Measurements from ENCODE around the gene MEGF6.

The MEGF6 gene

DNA sequence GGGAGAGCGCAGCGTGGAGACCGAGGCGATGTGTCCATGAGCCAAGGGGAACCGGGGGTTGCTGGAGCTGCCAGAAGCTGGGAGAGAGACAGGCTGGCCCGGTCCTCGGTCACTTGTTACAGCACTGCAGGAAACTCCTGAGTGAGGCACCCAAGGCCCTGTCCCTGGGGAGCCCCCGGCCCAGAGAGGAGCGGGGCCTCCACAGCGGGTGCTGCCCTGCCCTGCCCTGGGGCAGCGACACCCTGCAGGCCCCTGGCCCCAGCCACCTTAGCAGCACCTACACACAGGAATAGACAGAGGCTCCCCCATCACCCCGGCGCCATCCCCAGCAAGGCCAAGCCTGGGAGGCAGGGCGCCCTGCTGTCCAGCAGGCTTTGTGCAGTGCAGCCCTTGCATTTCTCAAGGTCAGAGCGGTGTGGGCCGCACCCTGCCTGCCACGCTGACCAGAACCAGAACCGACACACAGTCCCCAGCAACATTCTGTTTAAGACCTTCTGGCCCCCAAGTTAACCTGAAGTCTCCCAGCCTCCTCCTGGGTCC lies 6.6 kb upstream of the MEGF6 start:
- no peak overlapping the region for H3K27ac ChIP-seq
- H3K4me3 ChIP-seq = no peak overlapping the region

- H3K4me3 ChIP-seq = no peak overlapping the region
Measured at GRCh38 chr1:3616861-3617260, 5.6 kb upstream of the MEGF6 start.

GRCh38 chr1:3614755-3615742 lies 3.7 kb upstream of the MEGF6 start:
- Histone ChIP-seq H3K4me3 (no peak overlapping the region), H3K27ac (no peak overlapping the region)

More at GRCh38 chr1:3616861-3617260, 5.6 kb upstream of the MEGF6 start:
- no peak overlapping the region for H3K27ac ChIP-seq

DNA sequence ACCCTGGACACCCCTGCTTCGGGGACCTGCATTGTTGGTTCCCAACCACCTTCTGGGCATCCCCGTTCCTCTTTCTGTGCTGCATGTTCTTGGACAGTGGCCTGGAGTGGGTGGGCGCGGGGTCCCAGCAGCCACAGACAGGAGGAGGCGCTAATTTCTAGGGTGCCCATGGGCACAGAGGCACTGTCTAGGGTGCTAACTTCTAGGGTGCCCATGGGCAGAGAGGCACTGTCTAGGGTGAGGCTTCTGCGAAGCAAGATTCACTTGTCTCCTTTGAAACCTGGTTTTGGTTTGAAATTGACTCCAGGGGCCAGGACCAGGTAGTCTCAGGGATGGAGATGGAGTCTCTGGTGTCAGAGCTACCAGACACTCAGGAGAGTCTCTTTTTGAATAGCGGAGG lies 815 bp upstream of the MEGF6 start:
- Histone ChIP-seq H3K4me3 (no peak overlapping the region), H3K27ac (no peak overlapping the region)

DNA sequence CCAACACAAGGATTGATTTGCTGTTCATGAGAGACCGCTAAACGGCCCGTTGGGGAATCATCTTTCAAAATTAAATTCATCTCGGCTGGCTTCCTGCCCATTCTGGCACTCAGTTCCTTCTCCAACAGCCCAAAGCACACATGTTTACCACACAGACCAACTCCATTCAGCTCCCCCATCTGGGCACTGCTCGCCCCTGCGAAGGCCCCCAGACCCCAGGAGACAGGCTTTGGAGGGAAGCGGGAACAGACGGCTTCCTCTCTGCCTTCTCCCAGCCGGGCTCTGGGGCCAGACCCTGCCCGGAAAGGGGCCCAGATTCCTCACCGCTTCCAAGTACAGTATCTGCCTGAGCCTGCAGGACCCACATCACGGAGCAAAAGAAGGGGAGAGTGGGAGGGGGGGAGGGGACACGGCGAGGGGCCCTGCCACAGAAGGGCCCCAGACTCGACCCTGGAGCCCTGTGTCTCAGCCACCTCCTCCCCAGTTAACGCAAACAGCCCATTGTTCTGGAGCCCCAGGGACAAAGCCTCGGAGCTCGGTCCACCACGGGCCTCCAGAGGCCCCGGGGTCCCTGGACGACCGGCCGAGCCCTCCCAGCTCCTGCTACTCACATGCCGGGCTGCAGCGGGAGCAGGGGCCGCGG lies 660 bp downstream of the MEGF6 start:
- H3K27ac ChIP-seq = peak overlapping the region in 1 of 21 experiments; percentile 46
- H3K4me3 ChIP-seq = peak overlapping the region in 6 of 7 experiments; percentile 17 to 49 (median 34)

DNA sequence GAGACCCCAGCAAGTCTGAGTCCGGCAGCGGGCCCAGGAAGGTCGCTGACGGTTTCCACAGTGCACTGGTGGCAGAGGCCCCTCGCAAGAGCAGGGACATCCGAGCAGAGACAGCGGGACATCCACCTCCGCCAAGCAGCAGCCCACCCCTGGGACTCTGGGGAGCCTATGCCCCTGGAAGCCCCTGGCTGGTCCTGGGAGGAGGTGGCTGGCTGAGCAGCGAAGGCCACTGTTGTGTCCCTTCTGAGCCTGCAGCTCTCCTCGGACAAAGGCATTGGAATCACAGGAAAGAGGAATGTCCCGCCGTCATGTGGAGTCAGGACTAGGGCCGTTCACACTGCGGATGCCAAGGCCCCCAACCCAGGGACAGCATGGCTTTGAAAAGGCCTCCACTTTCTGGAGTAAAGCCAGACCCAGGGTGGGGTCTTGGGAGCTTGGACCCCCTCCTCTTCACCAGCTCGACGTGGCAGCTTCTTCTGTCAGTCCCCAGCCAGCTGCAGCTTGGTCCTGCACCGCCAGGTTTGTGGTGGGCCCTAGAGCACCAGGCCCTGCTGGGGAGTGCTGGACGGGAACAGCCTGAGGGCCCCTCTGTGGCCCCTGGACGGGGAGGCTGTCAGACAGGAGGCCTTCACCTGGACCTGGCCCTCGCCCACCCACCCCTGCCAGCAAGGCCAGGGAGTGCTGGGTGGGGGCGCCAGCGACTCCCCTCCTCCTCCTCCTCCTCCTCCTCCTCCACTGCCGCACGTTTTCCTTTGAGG lies 1.4 kb downstream of the MEGF6 start:
- Histone ChIP-seq H3K27ac (peak overlapping the region in 1 of 21 experiments; percentile 46), H3K4me3 (peak overlapping the region in 3 of 7 experiments; percentile 23 to 49 (median 43))

DNA sequence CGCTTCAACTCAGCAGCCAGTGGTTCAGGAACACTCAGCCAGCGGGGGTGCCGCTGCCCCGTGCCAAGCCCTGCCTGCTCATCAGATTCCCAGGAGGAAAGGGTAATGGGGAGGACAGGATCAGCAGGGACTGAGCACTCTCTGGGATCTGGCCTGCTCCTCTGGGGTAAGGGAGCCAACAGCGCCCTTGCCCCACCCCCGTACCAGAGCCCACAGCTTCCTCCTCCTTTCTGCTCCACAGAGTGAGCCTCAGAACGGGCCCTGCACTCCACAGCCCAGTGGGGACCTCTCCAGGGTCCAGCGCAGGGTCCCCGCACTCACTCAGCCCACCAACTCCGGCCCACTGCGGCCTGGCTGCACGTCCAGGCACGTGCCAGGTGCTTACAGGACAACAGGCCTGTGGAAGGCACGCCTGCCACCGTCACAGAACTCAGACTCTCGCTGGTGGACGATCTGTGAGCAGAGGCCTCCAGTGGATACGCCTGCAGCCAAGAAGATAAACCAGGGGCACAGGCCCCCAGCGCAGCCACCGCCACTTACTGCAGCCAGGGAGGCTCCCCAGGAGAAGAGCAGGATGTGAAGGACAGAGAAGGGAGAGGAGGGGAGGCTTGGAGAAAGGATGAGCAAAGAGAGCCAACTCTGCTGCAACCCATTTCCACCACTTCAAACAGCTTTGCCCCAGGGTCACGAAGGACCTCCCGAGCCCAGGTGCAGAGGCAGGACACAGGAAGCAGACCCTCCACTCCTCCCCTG lies 2.1 kb downstream of the MEGF6 start:
- Histone ChIP-seq H3K27ac (no peak overlapping the region), H3K4me3 (peak overlapping the region in 2 of 7 experiments; percentile 5 to 43)

- Histone ChIP-seq H3K4me3 (no peak overlapping the region), H3K27ac (no peak overlapping the region)
Measured at GRCh38 chr1:3608154-3608553, 3.2 kb downstream of the MEGF6 start.

DNA sequence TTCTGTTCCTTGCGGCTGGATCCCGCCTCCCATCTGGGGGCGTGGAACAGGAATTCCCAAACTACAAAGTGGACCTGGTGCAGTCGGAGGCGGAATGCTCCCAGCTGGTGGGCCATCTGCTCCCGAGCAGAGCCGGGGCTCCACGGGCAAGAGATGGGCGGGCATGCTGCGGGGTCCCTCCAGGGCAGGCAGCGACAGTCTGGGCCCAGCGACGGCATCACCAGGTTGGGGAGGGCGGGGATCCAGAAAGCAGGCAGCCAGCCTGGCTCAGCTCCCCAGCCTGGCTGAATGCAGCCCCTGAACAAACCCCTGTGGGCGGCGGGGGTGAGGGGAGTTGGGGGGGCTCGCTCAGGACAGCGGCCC lies 3.6 kb downstream of the MEGF6 start:
- Histone ChIP-seq H3K27ac (no peak overlapping the region), H3K4me3 (no peak overlapping the region)

- Histone ChIP-seq H3K4me3 (no peak overlapping the region), H3K27ac (no peak overlapping the region)
Measured at GRCh38 chr1:3606779-3607702, 4.3 kb downstream of the MEGF6 start.

DNA sequence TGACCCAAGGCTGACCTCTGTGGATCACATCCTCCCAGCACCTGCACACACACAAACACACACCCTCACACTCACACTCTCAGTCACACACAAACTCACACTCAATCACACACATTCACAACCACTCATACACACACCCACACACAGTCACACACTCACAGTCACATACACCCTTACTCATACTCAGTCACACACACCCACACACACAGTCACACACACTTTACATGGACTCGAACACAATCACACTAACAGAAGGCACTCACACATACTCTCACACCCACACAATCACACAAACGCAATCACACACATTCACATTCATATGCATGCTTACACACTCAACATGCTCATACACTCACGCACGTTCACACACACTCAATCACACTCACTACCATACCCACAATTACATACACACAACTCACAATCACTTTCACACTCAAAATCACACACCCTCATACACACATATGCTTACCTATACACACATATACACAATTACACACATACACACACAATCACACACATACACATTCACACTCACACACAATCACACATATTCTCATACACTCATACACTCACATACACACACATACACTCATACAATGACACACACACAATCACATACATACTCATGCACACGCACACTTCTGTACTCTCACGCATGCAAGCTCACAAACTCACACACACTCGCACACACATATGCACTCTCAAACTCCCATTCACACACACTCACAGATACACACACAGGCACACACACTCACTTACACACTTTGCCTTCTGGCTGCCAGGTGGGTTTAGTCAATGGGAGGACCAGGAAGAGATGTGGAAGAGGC lies 6.1 kb downstream of the MEGF6 start:
- no peak overlapping the region for H3K27ac ChIP-seq

DNA sequence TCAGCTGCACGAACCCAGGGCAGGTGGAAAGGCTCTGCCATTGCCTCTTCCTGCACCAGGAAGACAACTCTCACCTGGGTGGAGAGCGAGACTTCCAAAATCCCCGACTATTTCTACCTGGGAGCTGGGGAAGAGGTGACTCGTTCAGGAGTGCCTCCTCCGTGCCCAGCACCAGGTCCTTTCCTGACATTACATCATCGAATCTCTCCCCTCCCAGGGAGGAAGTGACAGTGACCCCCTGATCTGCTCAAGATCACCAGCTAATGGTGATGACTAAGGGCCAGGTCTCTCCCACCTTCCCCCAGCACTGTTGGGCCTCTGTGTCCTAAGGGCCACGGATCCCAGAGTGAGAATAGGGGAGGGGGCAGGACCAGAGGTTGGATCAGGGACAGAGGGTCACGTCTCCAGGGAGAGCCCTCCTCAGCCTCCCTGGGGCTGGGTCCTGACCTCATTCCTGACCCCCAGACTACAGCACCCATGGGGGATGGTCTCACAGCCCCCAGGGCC lies 6.8 kb downstream of the MEGF6 start:
- no peak overlapping the region for H3K27ac ChIP-seq

More for the DNA sequence above, 6.1 kb downstream of the MEGF6 start:
- H3K4me3 ChIP-seq = no peak overlapping the region

GRCh38 chr1:3603571-3604467 lies 7.5 kb downstream of the MEGF6 start:
- H3K27ac ChIP-seq = no peak overlapping the region
- H3K4me3 ChIP-seq = no peak overlapping the region

More for the DNA sequence above, 6.8 kb downstream of the MEGF6 start:
- H3K4me3 ChIP-seq = no peak overlapping the region

DNA sequence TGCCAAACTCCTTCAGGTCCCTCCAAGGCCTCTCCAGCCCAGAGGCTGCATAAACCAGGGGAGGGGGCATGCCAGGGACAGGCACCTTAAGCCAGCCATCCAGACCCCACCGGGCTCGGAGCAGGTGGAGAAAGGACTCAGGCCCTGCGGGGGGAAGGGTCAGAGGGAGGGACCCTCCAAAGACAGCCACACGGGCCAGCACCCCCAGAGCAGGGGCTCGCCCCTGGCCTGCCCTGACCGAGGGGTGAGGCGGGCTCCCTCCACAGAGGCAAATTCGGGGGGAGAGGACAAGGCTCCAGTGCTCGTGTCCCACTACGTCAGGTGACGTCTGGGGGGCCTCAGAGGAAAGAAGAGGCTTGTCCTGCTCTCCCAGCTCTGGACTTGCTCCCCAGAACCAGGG lies 8.2 kb downstream of the MEGF6 start:
- H3K4me3 ChIP-seq = no peak overlapping the region
- H3K27ac ChIP-seq = no peak overlapping the region

- Histone ChIP-seq H3K4me3 (no peak overlapping the region), H3K27ac (no peak overlapping the region)
Measured at GRCh38 chr1:3602375-3602774, 8.9 kb downstream of the MEGF6 start.

GRCh38 chr1:3601743-3602142 lies 9.6 kb downstream of the MEGF6 start:
- Histone ChIP-seq H3K27ac (no peak overlapping the region), H3K4me3 (no peak overlapping the region)
